Activated CD8-positive, alpha-beta memory T cell treated with anti-CD3 and anti-CD28 coated beads, Interleukin-2, amount 50 U/mL, for 1 hour (primary cell): ENCODE results near the gene TMEM44.
"Not testable (repeated sequence)": the region's sequence is repeated elsewhere in the genome, so short reads cannot be mapped to it uniquely, and the experiment has no call there.

ENCODE experiments used
- DNase-seq: peaks from one replicate; pipeline ENCODE4 v3.0.0-alpha.2; 2020; ENCODE audit errors: extremely low read depth

Gene TMEM44

DNA sequence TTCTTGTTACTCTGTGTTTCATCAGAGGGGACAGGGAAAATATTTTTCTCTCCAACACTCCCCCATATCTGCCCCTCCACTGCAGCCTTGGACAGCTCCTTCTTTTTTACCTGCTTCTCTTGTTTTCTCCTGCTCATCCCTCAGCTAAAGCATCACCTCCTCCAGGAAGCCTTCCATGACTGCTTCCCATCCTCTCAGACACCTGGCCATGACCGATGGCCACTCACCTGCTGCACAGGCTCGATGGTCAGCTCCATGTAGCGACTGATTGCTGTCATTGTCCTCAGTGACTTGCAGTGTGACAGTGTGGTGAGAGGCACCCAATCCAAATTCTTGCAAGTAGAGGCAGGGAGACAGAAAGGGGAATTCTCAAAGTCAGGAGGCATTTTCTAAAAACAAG, 22.5 kb downstream of the TMEM44 start:
- DNase-seq = no peak

- DNase-seq = no peak
Measured at GRCh38 chr3:194609601-194610000, 23.6 kb downstream of the TMEM44 start.

- no peak for DNase-seq
Measured at GRCh38 chr3:194608981-194609380, 24.2 kb downstream of the TMEM44 start.

DNA sequence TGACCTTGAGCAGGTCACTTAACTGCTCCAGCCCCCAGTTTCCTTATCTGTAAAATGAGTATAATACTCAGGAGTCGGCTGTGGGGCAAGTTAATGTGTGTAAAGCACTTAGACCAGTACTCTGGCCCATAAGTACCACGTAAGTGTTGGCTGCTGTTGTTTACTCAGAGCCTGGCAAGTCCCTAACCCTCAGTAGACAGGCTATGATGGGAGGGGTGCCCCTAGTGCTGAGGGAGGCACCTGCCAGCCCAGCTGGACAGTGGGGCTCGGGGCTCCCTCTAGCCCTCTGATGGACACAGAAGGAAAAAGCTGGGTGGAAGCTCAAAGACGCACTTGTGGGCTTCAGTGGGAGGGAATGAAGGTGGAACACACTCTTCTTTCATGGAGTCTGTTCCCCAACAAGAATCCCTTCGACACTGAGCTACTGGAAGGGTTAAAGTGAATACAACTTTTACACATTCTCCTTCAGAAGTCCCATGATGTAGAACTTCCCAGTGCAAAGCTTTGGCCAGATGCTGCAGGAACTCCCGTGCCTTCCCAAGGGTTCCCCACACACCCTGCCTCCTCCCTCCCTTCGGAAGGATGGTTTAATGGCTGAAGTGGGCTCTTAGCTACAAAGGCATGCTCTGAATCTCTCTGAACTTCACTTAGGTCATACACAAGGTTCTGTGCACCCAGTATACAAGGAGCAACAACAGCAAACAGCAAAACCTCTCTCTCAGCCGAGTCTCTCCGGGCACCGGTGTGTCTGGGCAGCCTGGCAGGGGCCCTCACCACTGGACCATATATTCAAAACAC, 25.4 kb downstream of the TMEM44 start:
- DNase-seq = no peak

GRCh38 chr3:194606941-194607340, 26.3 kb downstream of the TMEM44 start:
- DNase-seq = no peak

DNA sequence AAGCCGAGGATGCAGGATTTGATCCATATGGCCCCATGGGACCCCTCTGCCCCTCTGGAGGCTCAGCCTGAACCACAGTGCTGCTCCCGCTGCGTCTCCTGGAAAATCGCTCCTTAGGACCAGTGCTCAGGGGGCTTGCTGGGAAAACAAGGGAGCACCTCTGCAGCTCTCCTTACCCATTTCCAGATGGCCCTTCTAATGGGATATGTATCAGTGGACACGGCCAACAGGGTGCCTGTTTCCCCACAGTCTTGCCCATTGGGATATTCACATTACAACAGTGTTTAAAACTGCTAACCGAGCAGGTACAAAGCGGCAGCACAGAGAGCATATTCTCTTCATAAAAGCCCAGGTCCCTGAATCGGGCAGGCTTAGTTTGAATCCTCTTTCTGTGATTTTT, 27.1 kb downstream of the TMEM44 start:
- no peak for DNase-seq

DNA sequence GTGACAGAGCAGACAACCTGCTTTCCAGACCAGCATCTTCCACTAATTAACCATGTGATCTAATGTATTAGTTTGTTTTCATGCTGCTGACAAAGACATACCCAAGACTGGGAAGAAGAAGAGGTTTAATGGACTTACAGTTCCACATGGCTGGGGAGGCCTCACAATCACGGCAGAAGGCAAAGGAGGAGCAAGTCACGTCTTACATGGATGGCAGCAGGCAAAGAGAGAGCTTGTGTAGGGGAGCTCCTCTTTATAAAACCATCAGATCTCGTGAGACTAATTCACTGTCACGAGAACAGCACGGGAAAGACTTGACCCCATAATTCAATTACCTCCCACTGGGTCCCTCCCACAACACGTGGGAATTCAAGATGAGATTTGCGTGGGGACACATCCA, 27.9 kb downstream of the TMEM44 start:
- not testable (repeated sequence) for DNase-seq

DNA sequence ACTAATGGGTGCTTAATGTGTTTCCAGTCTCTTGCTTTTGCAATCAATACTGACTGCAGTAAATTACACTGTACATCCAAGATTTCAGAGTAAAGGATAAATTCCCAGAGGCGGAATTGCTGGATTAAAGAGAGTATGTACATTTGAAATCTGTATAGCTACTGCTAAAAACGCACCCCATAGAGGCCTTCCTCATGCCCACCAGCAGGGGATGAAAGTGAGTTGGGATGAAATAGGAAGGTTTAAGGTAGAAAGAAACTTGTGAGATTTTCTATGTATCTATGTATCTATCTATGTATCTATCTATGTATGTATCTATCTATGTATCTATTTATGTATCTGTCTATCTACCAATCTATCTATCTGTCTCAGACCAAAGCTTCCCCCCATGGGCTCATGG, 28.4 kb downstream of the TMEM44 start:
- no peak for DNase-seq

DNA sequence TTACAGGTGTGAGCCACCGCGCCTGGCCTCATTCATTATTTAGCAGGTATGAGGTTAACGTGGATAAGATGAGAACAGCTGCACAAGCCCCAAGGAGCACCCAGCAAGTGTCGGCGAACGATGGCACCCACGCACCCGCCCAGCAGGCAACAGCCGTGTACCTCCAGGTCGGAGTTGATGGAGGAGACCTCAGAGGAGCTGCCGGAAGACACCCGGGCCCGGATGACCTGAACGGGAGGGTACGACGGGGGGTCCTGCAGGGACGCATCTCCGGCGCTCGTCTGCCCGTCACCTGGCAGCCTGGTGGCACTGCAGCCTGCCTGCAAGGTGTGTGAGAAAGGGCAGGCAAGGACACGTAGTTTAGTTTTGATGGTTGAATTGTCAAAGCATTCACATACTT, 29.1 kb downstream of the TMEM44 start:
- no peak for DNase-seq

GRCh38 chr3:194602669-194603171, 30.5 kb downstream of the TMEM44 start:
- DNase-seq = no peak

- DNase-seq = no peak
Measured at GRCh38 chr3:194598771-194599557, 34.3 kb downstream of the TMEM44 start.

DNA sequence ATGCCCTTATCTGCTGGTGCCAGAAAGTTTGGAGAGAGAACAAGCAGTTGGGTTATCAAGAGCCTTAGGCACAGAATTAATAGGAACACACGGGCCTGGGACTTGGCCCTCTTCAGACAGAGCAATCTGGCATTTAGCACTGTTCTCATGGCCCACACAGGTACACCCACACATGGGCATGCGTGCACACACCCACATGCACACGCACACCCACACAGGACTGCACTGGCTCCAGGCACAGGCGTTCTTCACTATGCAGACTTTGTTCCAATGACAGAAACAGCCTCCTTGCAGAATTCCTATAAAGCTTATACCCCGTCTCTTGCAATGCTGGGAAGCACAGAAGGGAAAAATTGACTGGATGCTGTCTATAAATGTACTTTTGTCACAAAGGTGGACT, 36.3 kb downstream of the TMEM44 start:
- DNase-seq = no peak

DNA sequence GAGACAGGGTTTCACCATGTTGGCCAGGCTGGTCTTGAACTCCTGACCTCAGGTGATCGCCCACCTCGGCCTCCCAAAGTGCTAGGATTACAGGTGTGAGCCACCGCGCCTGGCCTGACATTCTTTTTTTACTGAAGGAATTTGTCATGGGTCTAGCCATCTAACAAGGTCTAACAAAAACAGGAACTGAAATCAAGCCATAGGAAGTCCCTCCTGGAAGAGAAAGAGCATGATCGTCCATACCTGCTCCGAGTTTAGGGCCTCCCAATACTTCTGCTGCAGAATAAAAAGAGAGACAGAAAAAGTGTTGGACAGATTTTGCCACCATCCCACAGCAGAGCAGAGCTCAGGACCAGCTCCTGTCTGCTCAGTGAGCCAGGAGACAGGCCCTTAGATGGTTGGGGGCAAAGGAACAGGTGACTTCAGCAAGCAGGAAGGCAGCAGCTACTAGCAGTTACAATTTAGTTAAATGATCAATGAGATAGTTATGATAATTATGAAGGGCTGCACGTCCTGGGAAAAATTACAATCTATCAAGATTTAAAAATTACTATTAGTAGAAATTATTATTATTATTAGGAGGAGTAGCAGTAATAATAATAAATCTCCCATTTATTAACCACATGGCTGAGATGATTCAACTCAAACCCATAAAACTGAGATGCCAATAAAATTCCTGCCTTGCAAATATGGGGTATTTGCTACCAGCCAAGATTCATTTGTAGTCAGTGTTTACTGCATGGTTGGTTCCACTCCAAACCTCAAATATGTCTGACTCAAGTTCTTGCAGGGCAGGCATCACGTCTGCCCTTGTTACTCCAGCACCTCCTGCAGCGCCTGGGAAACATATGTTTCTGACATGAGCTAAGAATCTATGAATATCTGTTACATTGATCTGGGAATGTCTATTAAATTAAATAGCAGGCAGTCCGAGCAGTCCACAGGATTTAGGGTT, 40.1 kb downstream of the TMEM44 start:
- no peak for DNase-seq

DNA sequence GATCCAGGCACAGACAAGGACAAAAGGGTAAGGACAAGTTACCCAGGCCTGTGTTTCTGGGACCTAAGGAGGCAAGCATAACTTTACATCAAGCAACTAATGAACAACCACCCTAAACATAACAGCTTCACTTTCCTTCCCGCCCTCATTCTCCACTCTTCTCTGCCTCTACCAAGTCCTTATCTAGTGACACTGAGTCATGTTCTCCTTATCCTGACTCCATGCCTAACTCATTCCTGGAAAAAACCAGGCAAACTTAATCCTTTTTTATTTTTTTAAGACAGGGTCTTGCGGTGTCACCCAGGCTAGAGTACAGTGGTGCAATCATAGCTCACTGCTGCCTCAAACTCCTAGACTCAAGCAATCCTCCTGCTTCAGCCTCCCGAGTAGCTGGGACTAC, 44.5 kb downstream of the TMEM44 start:
- no peak for DNase-seq

- DNase-seq = no peak
Measured at GRCh38 chr3:194588236-194588635, 45.0 kb downstream of the TMEM44 start.

DNA sequence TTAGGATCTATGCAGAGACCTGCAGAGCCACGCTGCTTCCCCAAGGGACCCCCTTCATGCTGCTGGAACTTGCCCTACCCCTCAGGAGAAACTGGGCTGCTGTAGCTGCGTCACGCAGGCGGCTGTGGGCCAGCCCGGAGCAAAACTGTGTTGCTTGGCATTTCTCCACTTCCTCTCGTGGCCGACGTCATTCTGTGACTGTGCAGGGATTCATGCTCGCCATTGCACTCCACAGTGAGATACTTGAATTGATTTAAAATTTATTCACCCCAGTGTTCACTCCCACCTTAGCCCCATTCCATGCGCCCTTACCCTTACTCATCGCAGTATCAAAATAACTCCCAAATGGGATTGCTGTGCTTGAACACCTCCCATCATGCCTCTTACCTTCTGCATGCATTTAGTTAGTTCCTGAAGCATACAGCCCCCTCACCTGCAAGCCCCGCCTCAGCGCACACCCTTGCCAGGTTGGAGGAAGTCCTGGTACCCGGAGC, 45.7 kb downstream of the TMEM44 start:
- no peak for DNase-seq

DNA sequence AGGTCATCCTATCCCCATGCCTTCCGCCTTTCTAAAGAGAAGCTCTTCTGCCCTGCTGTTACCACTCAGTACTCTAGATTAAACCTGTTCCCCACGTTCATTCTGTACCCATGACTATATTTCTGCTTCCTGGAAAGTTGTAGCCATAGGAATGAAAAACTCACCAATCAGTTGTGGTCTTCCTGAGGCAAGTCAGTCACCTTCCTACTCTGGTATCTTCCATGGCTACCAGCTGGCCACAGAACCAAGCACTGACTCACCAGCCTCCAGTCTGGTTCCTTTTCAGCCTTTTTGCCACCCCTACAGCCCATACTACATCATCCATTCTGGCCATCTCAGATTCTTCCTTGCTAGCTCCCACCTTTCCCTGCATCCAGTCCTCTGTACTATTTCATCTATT, 46.4 kb downstream of the TMEM44 start:
- DNase-seq = no peak

- no peak for DNase-seq
Measured at GRCh38 chr3:194585880-194586281, 47.3 kb downstream of the TMEM44 start.

DNA sequence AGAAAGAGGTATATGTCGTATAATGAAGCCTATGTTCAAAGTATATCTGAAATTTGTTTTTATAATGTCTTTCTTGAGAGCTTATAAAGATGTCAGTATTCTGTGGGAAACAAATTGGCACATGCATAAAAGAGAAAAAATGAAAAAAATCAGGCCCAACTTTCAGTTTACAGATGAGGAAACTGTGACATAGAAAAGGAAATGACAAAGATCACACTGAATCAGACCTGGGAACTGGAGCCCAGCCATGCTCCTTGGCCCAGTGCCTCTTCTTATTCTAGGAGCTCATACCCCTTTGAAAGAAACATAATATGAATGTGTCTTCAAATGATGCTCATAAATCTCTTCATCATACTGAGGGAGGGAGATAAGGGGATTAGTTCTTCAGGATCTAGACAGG, 48.4 kb downstream of the TMEM44 start:
- DNase-seq = no peak

GRCh38 chr3:194584320-194584776, 48.9 kb downstream of the TMEM44 start:
- DNase-seq = no peak

DNA sequence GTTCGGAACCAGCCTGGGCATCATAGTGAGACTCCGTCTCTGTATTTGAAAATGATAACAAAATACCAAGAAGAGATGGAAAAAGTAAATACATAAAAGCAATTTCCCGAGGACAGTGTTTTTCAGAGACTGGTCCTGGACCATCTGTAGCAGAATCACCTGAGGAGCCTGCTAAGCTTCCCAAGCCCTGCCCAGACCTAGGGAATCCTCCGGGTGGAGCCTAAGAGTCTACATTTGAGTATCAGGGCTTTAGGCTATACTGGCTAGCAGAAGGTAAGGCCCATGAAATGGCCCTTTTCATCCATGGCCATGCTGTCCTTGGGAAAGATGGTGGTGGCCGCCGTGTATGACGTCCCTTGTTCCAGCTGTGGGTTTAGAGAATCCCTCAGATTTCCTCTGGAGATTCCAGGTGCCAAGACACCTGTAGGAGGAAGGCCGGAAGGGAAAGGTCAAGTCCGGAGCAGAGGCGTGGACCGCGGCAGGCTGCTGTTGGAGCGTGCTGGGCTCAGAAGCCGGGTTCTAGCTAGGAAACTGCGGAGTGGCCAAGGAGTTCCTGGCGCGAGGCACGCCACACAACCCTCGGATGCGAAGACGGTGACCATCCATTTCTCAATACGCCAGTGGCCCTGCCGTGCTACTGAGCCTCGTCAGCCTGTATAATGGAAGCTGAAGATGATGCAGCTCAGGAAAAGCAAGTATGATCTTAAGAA, 50.9 kb downstream of the TMEM44 start:
- DNase-seq = no peak
